K562 (cell line): Measurements from ENCODE around the gene FBXO44. TPM values are rescaled to one million over a fixed set of nuclear protein-coding genes. Genes with fewer than 3 reads are reported as not detected.

Experiments used
- ATAC-seq: fragments of 200-7000 bp; cut with Tn5 transposase; 3 replicates; pipeline ENCODE4 v1.9.1; 2020; ENCODE audit warnings: moderate library complexity
- Bru-seq: library from RNA; stranded (reverse); fragments of 400-500 nt; gene quantifications from one replicate; lab custom pipeline; 2021; lab: Mats Ljungman, UMichigan
- BruChase-seq, 2 experiments: library from RNA; stranded (reverse); fragments of 400-500 nt; gene quantifications; one replicate each; lab custom pipeline; 2021; lab: Mats Ljungman, UMichigan
- BruUV-seq: library from RNA; stranded (reverse); fragments of 400-500 nt; replicated peaks from 2 replicates; lab custom pipeline; 2021; lab: Mats Ljungman, UMichigan
- CTCF ChIA-PET: fragments of 300-600 bp; formaldehyde crosslinking; extraction: SDS; loops from one replicate; lab custom pipeline; 2021; ENCODE audit warnings: low intra/inter-chr PET ratio; lab: Yijun Ruan, JAX
- POLR2A ChIA-PET: fragments of 300-600, 350-650 bp; sonication (Branson Sonifier 250); formaldehyde crosslinking; extraction: SDS; loops from one replicate; lab custom pipeline; 2021; ENCODE audit warnings: antibody characterized with exemption, inconsistent platforms; lab: Yijun Ruan, JAX
- DNase-seq, 4 experiments: peaks; one replicate each; pipeline versions ENCODE4 v3.0.0 to v3.0.0-alpha.2; 2011 to 2018; ENCODE audit warnings: low spot score in 3 of 4, mixed read lengths in 3 of 4; ENCODE audit errors: extremely low read depth in 1 of 4
- FAIRE-seq: peaks from 2 replicates; lab custom pipeline; 2011; peaks lifted over from hg19 to GRCh38; lab: Jason Lieb, UNC
- H2AFZ ChIP-seq: 2 replicates; pipeline ENCODE4 v1.6.0; 2011; ENCODE audit warnings: low read depth, low read length, control low read depth, inconsistent platforms
- H3K27ac ChIP-seq: fragments of 200-600 bp; 3 replicates; pipeline ENCODE4 v1.8.0; 2011; ENCODE audit warnings: low read depth, mild to moderate bottlenecking, control low read depth, inconsistent platforms, low read length, moderate library complexity, mixed read lengths; ENCODE audit errors: extremely low read depth
- H3K27me3 ChIP-seq, 2 experiments: fragments of 300-600 bp in 1 of 2; 2 replicates in 1 of 2; 3 replicates in 1 of 2; pipeline versions ENCODE4 v1.6.0 to v1.8.0; 2011; ENCODE audit warnings: inconsistent platforms in 2 of 2, low read length in 2 of 2, mild to moderate bottlenecking in 1 of 2, mixed read lengths in 1 of 2, moderate library complexity in 1 of 2; ENCODE audit not compliant: control insufficient read depth in 2 of 2, insufficient read depth in 2 of 2
- H3K36me3 ChIP-seq: fragments of 300-600 bp; 3 replicates; pipeline ENCODE4 v1.8.0; 2011; ENCODE audit warnings: mild to moderate bottlenecking, low read length, inconsistent platforms; ENCODE audit not compliant: control insufficient read depth, insufficient read depth
- H3K4me1 ChIP-seq, 2 experiments: fragments of 200-600 bp in 1 of 2; replicated peaks in 1 of 2; 2 replicates in 1 of 2; 3 replicates in 1 of 2; pipeline versions ENCODE4 v1.5.1 to v1.8.0; 2011; ENCODE audit warnings: inconsistent platforms in 2 of 2, low read length in 2 of 2, mild to moderate bottlenecking in 1 of 2, mixed read lengths in 1 of 2, moderate library complexity in 1 of 2; ENCODE audit not compliant: control insufficient read depth in 2 of 2, insufficient read depth in 2 of 2
- H3K4me2 ChIP-seq: 2 replicates; pipeline ENCODE4 v1.6.1; 2011; ENCODE audit warnings: low read length, control low read depth, inconsistent platforms, mixed read lengths; ENCODE audit not compliant: insufficient read depth
- H3K4me3 ChIP-seq: fragments of 200-600 bp; sonication (generic), shearing (Covaris generic); 2 replicates; pipeline ENCODE4 v1.5.1; 2016; ENCODE audit warnings: control low read depth, inconsistent platforms
- H3K79me2 ChIP-seq: fragments of 200-600 bp; 3 replicates; pipeline ENCODE4 v1.8.0; 2011; ENCODE audit warnings: low read length, inconsistent platforms; ENCODE audit not compliant: control insufficient read depth, insufficient read depth
- H3K9ac ChIP-seq, 2 experiments: 2 replicates each; pipeline versions ENCODE4 v1.6.0 to v1.6.1; 2011; ENCODE audit warnings: low read depth in 2 of 2, low read length in 2 of 2, control low read depth in 1 of 2, inconsistent platforms in 1 of 2, mild to moderate bottlenecking in 1 of 2, mixed read lengths in 1 of 2; ENCODE audit not compliant: insufficient read depth in 1 of 2
- H3K9me1 ChIP-seq: one replicate; pipeline ENCODE4 v1.6.0; 2011; ENCODE audit warnings: inconsistent platforms, mild to moderate bottlenecking, low read length, moderate library complexity; ENCODE audit not compliant: control insufficient read depth, insufficient read depth
- H3K9me3 ChIP-seq: replicated peaks from 2 replicates; pipeline ENCODE4 v1.5.1; 2011; ENCODE audit warnings: low read depth, low read length, inconsistent platforms; ENCODE audit not compliant: control insufficient read depth, insufficient read depth
- H4K20me1 ChIP-seq: replicated peaks from 2 replicates; pipeline ENCODE4 v1.6.1; 2011; ENCODE audit warnings: low read length, inconsistent platforms, mixed read lengths; ENCODE audit not compliant: control insufficient read depth, insufficient read depth
- ARHGAP35 ChIP-seq: fragments of 450-650 bp; IDR thresholded peaks from 2 replicates; pipeline ENCODE4 v1.6.1; 2018; ENCODE audit not compliant: partially characterized antibody
- DIDO1 ChIP-seq: fragments of 450-650 bp; IDR thresholded peaks from 2 replicates; pipeline ENCODE4 v1.6.1; 2016; ENCODE audit warnings: low read depth, missing biosample characterization, missing genetic modification characterization
- KAT7 ChIP-seq: sonication (generic); formaldehyde crosslinking; IDR thresholded peaks from 2 replicates; pipeline ENCODE4 v1.8.0; 2022; ENCODE audit warnings: missing genetic modification reagents, mild to moderate bottlenecking, borderline replicate concordance
- KDM1A ChIP-seq, 2 experiments: fragments of 450-650 bp; IDR thresholded peaks; 2 replicates each; pipeline ENCODE4 v1.6.1; 2016; ENCODE audit warnings: mild to moderate bottlenecking in 2 of 2
- KDM2B ChIP-seq: fragments of 250-450 bp; sonication (Bioruptor Pico); IDR thresholded peaks from 2 replicates; pipeline ENCODE4 v1.8.0; 2021; ENCODE audit warnings: mild to moderate bottlenecking, moderate library complexity
- MBD1 ChIP-seq: fragments of 250-450 bp; sonication (Bioruptor Pico); IDR thresholded peaks from 2 replicates; pipeline ENCODE4 v1.8.0; 2022; ENCODE audit warnings: inconsistent platforms
- NBN ChIP-seq: fragments of 450-650 bp; IDR thresholded peaks from 2 replicates; pipeline ENCODE4 v1.6.1; 2016; ENCODE audit warnings: low read depth, mild to moderate bottlenecking
- POLR2B ChIP-seq: fragments of 450-650 bp; IDR thresholded peaks from 2 replicates; pipeline ENCODE4 v1.6.1; 2018; ENCODE audit warnings: low read depth; ENCODE audit not compliant: partially characterized antibody
- PREB ChIP-seq: sonication (generic); formaldehyde crosslinking; IDR thresholded peaks from 2 replicates; pipeline ENCODE4 v1.8.1; 2023; ENCODE audit warnings: mild to moderate bottlenecking, missing genetic modification reagents
- RBM17 ChIP-seq: fragments of 200-400 bp; formaldehyde crosslinking; IDR thresholded peaks from 2 replicates; pipeline ENCODE4 v1.6.1; 2017; ENCODE audit warnings: low read depth, mild to moderate bottlenecking, low read length, borderline replicate concordance
- SUPT5H ChIP-seq: fragments of 450-650 bp; IDR thresholded peaks from 2 replicates; pipeline ENCODE4 v1.6.1; 2016
- ZNF655 ChIP-seq: fragments of 250-450 bp; sonication (Bioruptor Pico); IDR thresholded peaks from 2 replicates; pipeline ENCODE4 v1.5.0; 2021
- WGBS: fragments of 100-300 bp; shearing (Covaris generic); methylation state at CpG from one replicate; pipeline ENCODE4 v1.1.6; 2016; ENCODE audit warnings: low coverage, mixed read lengths; ENCODE audit not compliant: insufficient coverage; ENCODE audit errors: missing lambda C conversion rate; 5-methylcytosine and 5-hydroxymethylcytosine counted together
- in situ Hi-C: fragments of 300-500 bp; cut with MboI; formaldehyde crosslinking; loops from 4 replicates; pipeline ENCODE4 v1.15.0; 2018; ENCODE audit warnings: inconsistent platforms, mixed read lengths
- intact Hi-C: fragments of 100-400 bp; cut with micrococcal nuclease; formaldehyde crosslinking; loops from 2 replicates; pipeline ENCODE4 v1.14.2; 2022
- long read RNA-seq, 3 experiments: library from polyadenylated mRNA in 2 of 3; library from RNA in 1 of 3; unstranded in 2 of 3; stranded (forward) in 1 of 3; transcript quantifications; one replicate each; pipeline ENCODE4 v2.0.0, GENCODE V29; 2019 to 2022
- polyA minus RNA-seq, 3 experiments: library from RNA; depleted of rRNA, polyadenylated mRNA; stranded (reverse); fragments of >200 nt; gene quantifications; 2 replicates each; pipeline ENCODE4 v1.2.3, GENCODE V29; 2011
- polyA plus RNA-seq, 8 experiments: library from polyadenylated mRNA; depleted of rRNA in 4 of 8; stranded (reverse) in 5 of 8; unstranded in 3 of 8; fragments of >200 nt; fragmentation: Nextera tagmentation in 2 of 8; fragmentation: Illumina TruSeq in 1 of 8; extraction: Ambion mirVana in 2 of 8; extraction: Trizol in 1 of 8; gene quantifications; 2 replicates each; pipeline versions ENCODE4 v1.2.1 to v1.2.3, GENCODE V29; 2011 to 2014; ENCODE audit warnings: inconsistent platforms in 1 of 8, missing spikeins in 1 of 8
- total RNA-seq, 7 experiments: library from RNA; depleted of rRNA in 6 of 7; stranded (reverse); fragments of >200 nt in 6 of 7; fragmentation: Illumina TruSeq in 2 of 7; extraction: Trizol in 2 of 7; gene quantifications; 2 replicates each; pipeline versions ENCODE4 v1.2.1 to v1.2.3, GENCODE V29; 2011 to 2021; ENCODE audit warnings: low replicate concordance in 1 of 7

The FBXO44 gene
- total RNA-seq (2011; cell fraction: chromatin; rRNA removed; ENCODE audit: low replicate concordance) = 25.1 and 57.8 TPM in 2 replicates
- total RNA-seq (2011; cell fraction: nucleolus; rRNA removed) = 47.5 and 48.8 TPM in 2 replicates
- 32.2 and 35.3 TPM in 2 replicates for total RNA-seq (2011; cell fraction: nucleoplasm; rRNA removed)
- 11.6 and 14.7 TPM in 2 replicates for total RNA-seq (2014; rRNA removed)
- 2.6 and 3.9 TPM in 2 replicates for total RNA-seq (2014; rRNA removed; fragmentation: Illumina TruSeq; extraction: Trizol)
- total RNA-seq (2015; rRNA removed; fragmentation: Illumina TruSeq; extraction: Trizol) = 6.1 and 6.7 TPM in 2 replicates
- total RNA-seq (2021) = 15.7 and 16.4 TPM in 2 replicates
- 8.3 and 18.1 TPM in 2 replicates for polyA plus RNA-seq (2011; rRNA removed)
- 18.0 and 19.5 TPM in 2 replicates for polyA plus RNA-seq (2011; cell fraction: cytosol; rRNA removed)
- polyA plus RNA-seq (2011; cell fraction: nucleus; rRNA removed) = 93.3 and 93.5 TPM in 2 replicates
- 11.8 and 19.7 TPM in 2 replicates for polyA plus RNA-seq (2012)
- polyA plus RNA-seq (2014; fragmentation: Illumina TruSeq; extraction: Trizol) = 5.9 and 9.8 TPM in 2 replicates
- polyA plus RNA-seq (2014; fragmentation: Nextera tagmentation; extraction: Ambion mirVana) = 1 to 10 TPM in 1 of 2 experiments, under 1 TPM in 1; 0.69 to 1.3 TPM
- 20.9 and 23.7 TPM in 2 replicates for polyA plus RNA-seq (2014; rRNA removed)
- polyA minus RNA-seq (2011; rRNA and poly(A)+ RNA removed) = 5.7 and 7.3 TPM in 2 replicates
- polyA minus RNA-seq (2011; cell fraction: cytosol; rRNA and poly(A)+ RNA removed) = 3.5 and 14.7 TPM in 2 replicates
- polyA minus RNA-seq (2011; cell fraction: nucleus; rRNA and poly(A)+ RNA removed) = 29.5 and 46.7 TPM in 2 replicates
- Bru-seq, nascent RNA = percentile 58 among the genes with signal in this experiment
- BruChase-seq, experiment 1, labeled RNA remaining after a 2-hour chase = percentile 47 among the genes with signal in this experiment
- BruChase-seq, experiment 2, labeled RNA remaining after a 6-hour chase = percentile 54 among the genes with signal in this experiment
- long read RNA-seq, experiment 1, transcript FBXO44-204 (5 exons, 1,734 nt) = major isoform, 8 of 38 reads
- long read RNA-seq, experiment 1, partial matches to known transcripts = 18 of 38 reads
- long read RNA-seq, experiment 1, other reads (novel, unspliced or antisense) = 6 of 38 reads
- long read RNA-seq, experiment 2, partial matches to known transcripts = 1 of 13 reads
- long read RNA-seq, experiment 2, other reads (novel, unspliced or antisense) = 5 of 13 reads
- long read RNA-seq, experiment 3, partial matches to known transcripts = 0 of 1 reads
- long read RNA-seq, experiment 3, other reads (novel, unspliced or antisense) = 0 of 1 reads

- in situ Hi-C loops = no loop called here
- peak within 1 kb of the TSS; percentile 79 for H3K4me2 ChIP-seq
- no peaks in the 10 kb centered on the region for H3K79me2 ChIP-seq
- POLR2A ChIA-PET = interaction anchor here (0.5 to 3.0 kb wide), 7 partner anchors 10 to 641 kb away, joined by 3 to 12 read pairs (median 4); partner anchors contain the start of gene FBXO6
- no TSS peak for BruUV-seq
- ATAC-seq (peak; percentile 78), DNase-seq (peak; percentile 58 to 87 (median 84)), FAIRE-seq (no peak)
- H3K4me1 ChIP-seq = peaks cover 13 to 49% of the 10 kb centered on the region in 2 experiments; a peak in 4 of 5 replicates
- H3K9me3 ChIP-seq = no peaks in the 10 kb centered on the region; the same call in 1 of the 2 replicates
- no peaks in the 10 kb centered on the region for H4K20me1 ChIP-seq
- peak within 1 kb of the TSS in 1 of 2 experiments; percentile 91; a peak in 2 of 4 replicates for H3K9ac ChIP-seq
- no peak within 1 kb of the TSS for H3K27ac ChIP-seq
- no peaks in the 10 kb centered on the region for H3K27me3 ChIP-seq
- no peaks in the 10 kb centered on the region for H3K9me1 ChIP-seq
- peak within 1 kb of the TSS; percentile 92 for H2AFZ ChIP-seq
- H3K4me3 ChIP-seq = peak within 1 kb of the TSS; percentile 48
- CTCF ChIA-PET = interaction anchor here (1.7 kb wide), 1 partner anchor 66 kb away, joined by 5 read pairs; no protein-coding TSS in a partner anchor
- peaks cover 16% of the 10 kb centered on the region; the same call in 2 of the 3 replicates for H3K36me3 ChIP-seq
- intact Hi-C loops = no loop called here
- WGBS = 13% methylated on average over 38 of the region's 94 CpGs
- no peak for TF ChIP-seq ARHGAP35
- peak; percentile 47; the same call in 1 of the 2 replicates for TF ChIP-seq KAT7 (CRISPR knock-in tag)
- no peak for TF ChIP-seq SUPT5H
- TF ChIP-seq POLR2B = no peak
- TF ChIP-seq MBD1 (CRISPR knock-in tag) = no peak
- TF ChIP-seq NBN = no peak
- no peak for TF ChIP-seq RBM17
- no peak for TF ChIP-seq PREB (CRISPR knock-in tag)
- TF ChIP-seq DIDO1 = no peak
- 0 out of 4 replicates have a peak, but pooled peaks of 1 of the 2 experiments have one; percentile 45 for TF ChIP-seq KDM1A (IDR thresholded peaks at IDR 0.05)
- 0 out of 2 replicates have a peak, but pooled peaks have one; percentile 55 for TF ChIP-seq KDM2B (CRISPR knock-in tag)
- TF ChIP-seq ZNF655 = no peak
These were observed at the start of gene FBXO44, which contains the start of gene FBXO2 for GRCh38 chr1:11654137-11654938. Gene FBXO44, plus strand, starts transcription at chr1:11654877. Its CDS starts 959 bp downstream, at chr1:11655836. Gene FBXO2, minus strand, starts transcription at chr1:11654429. Its CDS starts 89 bp downstream, at chr1:11654340.
